Transverse colon (tissue), 4 donors: Measurements from ENCODE around the gene CAPN12.

ENCODE experiments used
- CTCF ChIP-seq, 5 experiments: fragments of 200-600 bp in 3 of 5; fragments of 450-650 bp in 2 of 5; sonication (generic) in 3 of 5; IDR thresholded peaks; 1 replicate in 2 of 5; 2 replicates in 3 of 5; pipeline ENCODE4 v1.5.1; 2016 to 2017; ENCODE audit warnings: antibody characterized with exemption in 5 of 5, inconsistent platforms in 3 of 5, mild to moderate bottlenecking in 2 of 5, moderate library complexity in 1 of 5
- EP300 ChIP-seq: sonication (generic); formaldehyde crosslinking; IDR thresholded peaks from one replicate; pipeline ENCODE4 v1.6.1; 2017; ENCODE audit warnings: antibody characterized with exemption, low read depth
- POLR2A ChIP-seq: fragments of 450-650 bp; IDR thresholded peaks from one replicate; pipeline ENCODE4 v1.6.1; 2016; ENCODE audit warnings: antibody characterized with exemption, mild to moderate bottlenecking, moderate library complexity
- POLR2AphosphoS5 ChIP-seq, 3 donors: sonication (generic); formaldehyde crosslinking; IDR thresholded peaks; one replicate each; pipeline ENCODE4 v1.6.1; 2016; ENCODE audit warnings: antibody characterized with exemption in 3 of 3

- TF ChIP-seq EP300 (no peak), CTCF (IDR thresholded peaks at IDR 0.05) (no peak), POLR2A (no peak), POLR2AphosphoS5 (IDR thresholded peaks at IDR 0.05) (no peak)
Measured at GRCh38 chr19:38726284-38726673, 18.0 kb downstream of the CAPN12 start.
